ENCODE results near the gene FEN1. TPM values are rescaled to one million over a fixed set of nuclear protein-coding genes. Genes with fewer than 3 reads are reported as not detected.

FEN1 gene
- total and polyA plus RNA-seq, 2 of the 13 experiments (the other 11 are each of a cell fraction or from before 2014, with no cell fraction given): 12.4 to 102 TPM

DNA sequence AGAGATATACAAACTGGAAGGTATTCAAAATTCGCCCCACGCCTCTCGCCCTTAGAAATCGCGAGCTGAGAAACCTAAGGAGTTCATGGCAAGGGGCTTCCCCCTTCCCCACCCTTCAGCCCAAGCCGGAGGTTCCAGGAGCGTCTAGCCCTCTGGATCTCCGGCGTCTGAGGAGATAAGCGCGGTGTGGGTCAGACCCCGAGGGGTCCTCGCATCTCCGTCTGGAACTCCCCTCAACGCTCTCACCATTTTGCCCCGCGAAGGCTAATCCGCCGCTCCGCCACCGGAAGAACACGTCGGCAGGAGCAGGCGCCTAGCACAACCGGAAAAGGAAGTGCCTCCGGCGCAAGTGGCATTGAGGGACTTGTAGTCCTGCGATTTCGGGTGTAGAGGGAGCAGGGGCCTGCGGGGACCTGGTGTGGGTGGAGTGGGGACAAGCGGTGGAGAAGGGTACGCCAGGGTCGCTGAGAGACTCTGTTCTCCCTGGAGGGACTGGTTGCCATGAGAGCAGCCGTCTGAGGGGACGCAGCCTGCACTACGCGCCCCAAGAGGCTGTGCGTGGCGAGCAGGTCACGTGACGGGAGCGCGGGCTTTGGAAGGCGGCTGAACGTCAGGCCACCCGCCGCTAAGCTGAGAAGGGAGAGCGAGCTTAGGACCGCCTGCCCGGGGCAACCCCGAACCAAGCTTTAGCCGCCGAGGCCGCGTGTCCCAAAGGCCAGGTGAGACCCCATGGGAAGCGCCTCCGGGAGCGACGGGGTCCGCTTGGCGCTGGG lies at the start of gene FEN1, which contains the start of gene TMEM258 (continued):
- TF ChIP-seq, protein P1, sequence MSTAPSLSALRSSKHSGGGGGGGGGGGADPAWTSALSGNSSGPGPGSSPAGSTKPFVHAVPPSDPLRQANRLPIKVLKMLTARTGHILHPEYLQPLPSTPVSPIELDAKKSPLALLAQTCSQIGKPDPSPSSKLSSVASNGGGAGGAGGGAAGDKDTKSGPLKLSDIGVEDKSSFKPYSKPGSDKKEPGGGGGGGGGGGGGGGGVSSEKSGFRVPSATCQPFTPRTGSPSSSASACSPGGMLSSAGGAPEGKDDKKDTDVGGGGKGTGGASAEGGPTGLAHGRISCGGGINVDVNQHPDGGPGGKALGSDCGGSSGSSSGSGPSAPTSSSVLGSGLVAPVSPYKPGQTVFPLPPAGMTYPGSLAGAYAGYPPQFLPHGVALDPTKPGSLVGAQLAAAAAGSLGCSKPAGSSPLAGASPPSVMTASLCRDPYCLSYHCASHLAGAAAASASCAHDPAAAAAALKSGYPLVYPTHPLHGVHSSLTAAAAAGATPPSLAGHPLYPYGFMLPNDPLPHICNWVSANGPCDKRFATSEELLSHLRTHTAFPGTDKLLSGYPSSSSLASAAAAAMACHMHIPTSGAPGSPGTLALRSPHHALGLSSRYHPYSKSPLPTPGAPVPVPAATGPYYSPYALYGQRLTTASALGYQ (CRISPR knock-in tag; IDR thresholded peaks at IDR 0.05): peak; percentile 56; the same call in 1 of the 2 replicates
- TF ChIP-seq ZNF558 (CRISPR knock-in tag; IDR thresholded peaks at IDR 0.05; ENCODE audit: borderline replicate concordance) (0 out of 2 replicates have a peak, but pooled peaks have one; percentile 25), ATF2 (CRISPR knock-in tag; IDR thresholded peaks at IDR 0.05) (peak; percentile 13; the same call in 1 of the 2 replicates), GATA4 (IDR thresholded peaks at IDR 0.05; ENCODE audit: borderline replicate concordance, low read depth) (0 out of 2 replicates have a peak, but pooled peaks have one; percentile 55), ZFY (CRISPR knock-in tag; IDR thresholded peaks at IDR 0.05) (peak; percentile 80), XBP1 (CRISPR knock-in tag; IDR thresholded peaks at IDR 0.05) (peak; percentile 92), SMC3 (IDR thresholded peaks at IDR 0.05; ENCODE audit: low read length) (no peak), TBX3 (IDR thresholded peaks at IDR 0.05; ENCODE audit: borderline replicate concordance) (peak; percentile 32), NCOA2 (CRISPR knock-in tag; IDR thresholded peaks at IDR 0.05) (peak; percentile 40), NFAT5 (CRISPR knock-in tag; IDR thresholded peaks at IDR 0.05) (0 out of 2 replicates have a peak, but pooled peaks have one; percentile 46), MAF1 (CRISPR knock-in tag; IDR thresholded peaks at IDR 0.05; ENCODE audit: borderline replicate concordance) (0 out of 2 replicates have a peak, but pooled peaks have one; percentile 27), TRIM24 (CRISPR knock-in tag; IDR thresholded peaks at IDR 0.05) (no peak)
- TF ChIP-seq, protein P2, sequence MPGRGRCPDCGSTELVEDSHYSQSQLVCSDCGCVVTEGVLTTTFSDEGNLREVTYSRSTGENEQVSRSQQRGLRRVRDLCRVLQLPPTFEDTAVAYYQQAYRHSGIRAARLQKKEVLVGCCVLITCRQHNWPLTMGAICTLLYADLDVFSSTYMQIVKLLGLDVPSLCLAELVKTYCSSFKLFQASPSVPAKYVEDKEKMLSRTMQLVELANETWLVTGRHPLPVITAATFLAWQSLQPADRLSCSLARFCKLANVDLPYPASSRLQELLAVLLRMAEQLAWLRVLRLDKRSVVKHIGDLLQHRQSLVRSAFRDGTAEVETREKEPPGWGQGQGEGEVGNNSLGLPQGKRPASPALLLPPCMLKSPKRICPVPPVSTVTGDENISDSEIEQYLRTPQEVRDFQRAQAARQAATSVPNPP (CRISPR knock-in tag; IDR thresholded peaks at IDR 0.05): 0 out of 2 replicates have a peak, but pooled peaks have one; percentile 43
- TF ChIP-seq, protein P3, sequence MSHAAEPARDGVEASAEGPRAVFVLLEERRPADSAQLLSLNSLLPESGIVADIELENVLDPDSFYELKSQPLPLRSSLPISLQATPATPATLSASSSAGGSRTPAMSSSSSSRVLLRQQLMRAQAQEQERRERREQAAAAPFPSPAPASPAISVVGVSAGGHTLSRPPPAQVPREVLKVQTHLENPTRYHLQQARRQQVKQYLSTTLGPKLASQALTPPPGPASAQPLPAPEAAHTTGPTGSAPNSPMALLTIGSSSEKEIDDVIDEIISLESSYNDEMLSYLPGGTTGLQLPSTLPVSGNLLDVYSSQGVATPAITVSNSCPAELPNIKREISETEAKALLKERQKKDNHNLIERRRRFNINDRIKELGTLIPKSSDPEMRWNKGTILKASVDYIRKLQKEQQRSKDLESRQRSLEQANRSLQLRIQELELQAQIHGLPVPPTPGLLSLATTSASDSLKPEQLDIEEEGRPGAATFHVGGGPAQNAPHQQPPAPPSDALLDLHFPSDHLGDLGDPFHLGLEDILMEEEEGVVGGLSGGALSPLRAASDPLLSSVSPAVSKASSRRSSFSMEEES (CRISPR knock-in tag; IDR thresholded peaks at IDR 0.05): no peak; the same call in none of the 2 replicates
